Kidney (tissue), 14 donors: ENCODE data around the gene MYO15B. TPM values are rescaled to one million over a fixed set of nuclear protein-coding genes. Genes with fewer than 3 reads are reported as not detected.
A peak's percentile ranks its signal among the peaks of the same experiment; 100 is the strongest.

Experiments used
- DNase-seq, 5 donors: peaks; one replicate each; pipeline ENCODE4 v3.0.0-alpha.2; 2013 to 2020
- FAIRE-seq: peaks from 2 replicates; lab custom pipeline; 2012; peaks lifted over from hg19 to GRCh38; lab: Jason Lieb, UNC
- H3K27ac ChIP-seq, 2 donors: one replicate each; pipeline ENCODE4 v1.7.0; 2013; ENCODE audit warnings: low read depth in 2 of 2, low read length in 2 of 2, inconsistent platforms in 1 of 2
- H3K27me3 ChIP-seq: one replicate; pipeline ENCODE4 v1.7.1; 2013; ENCODE audit warnings: low read length, inconsistent platforms; ENCODE audit not compliant: control insufficient read depth, insufficient read depth
- H3K36me3 ChIP-seq, 3 donors: one replicate each; pipeline versions ENCODE4 v1.7.0 to v1.7.1; 2013; ENCODE audit warnings: low read length in 3 of 3, control low read depth in 1 of 3, inconsistent platforms in 1 of 3; ENCODE audit not compliant: insufficient read depth in 3 of 3, control insufficient read depth in 2 of 3
- H3K4me1 ChIP-seq, 3 donors: one replicate each; pipeline versions ENCODE4 v1.7.0 to v1.7.1; 2013; ENCODE audit warnings: low read length in 3 of 3, inconsistent platforms in 1 of 3, low read depth in 1 of 3; ENCODE audit not compliant: control insufficient read depth in 2 of 3, insufficient read depth in 2 of 3
- H3K4me3 ChIP-seq, 3 donors: one replicate each; pipeline versions ENCODE4 v1.7.0 to v1.8.1; 2013; ENCODE audit warnings: low read length in 3 of 3, control low read depth in 1 of 3, inconsistent platforms in 1 of 3
- H3K9ac ChIP-seq, 3 donors: one replicate each; pipeline versions ENCODE4 v1.7.0 to v1.7.1; 2013; ENCODE audit warnings: low read length in 3 of 3, control low read depth in 1 of 3, inconsistent platforms in 1 of 3
- H3K9me3 ChIP-seq, 3 donors: one replicate each; pipeline versions ENCODE4 v1.7.0 to v1.7.1; 2013; ENCODE audit warnings: low read length in 3 of 3, control low read depth in 1 of 3, inconsistent platforms in 1 of 3; ENCODE audit not compliant: control insufficient read depth in 2 of 3, insufficient read depth in 1 of 3
- intact Hi-C: fragments of 100-400 bp; cut with DNase I; formaldehyde crosslinking; loops from one replicate; pipeline ENCODE4 v1.11.1; 2022
- polyA plus RNA-seq: library from polyadenylated mRNA; stranded (reverse); fragments of 350-450 nt; fragmentation: Illumina TruSeq; extraction: RNeasy Lipid Tissue Mini Kit (QIAGEN cat#74804); gene quantifications from one replicate; pipeline ENCODE4 v1.2.3, GENCODE V29; 2014; ENCODE audit warnings: low read depth, low replicate concordance; ENCODE audit not compliant: insufficient read depth
- total RNA-seq: library from RNA; stranded (reverse); fragmentation: NEBNext Ultra II Directional; extraction: Animal tissue kit (Norgen Biotek cat#: 25700); gene quantifications from one replicate; pipeline ENCODE4 v1.2.1, GENCODE V29; 2021
- TF ChIP-seq, protein P1 (sequence below): IDR thresholded peaks from 3 replicates; pipeline ENCODE4 v1.5.1; 2012; ENCODE audit warnings: mild to moderate bottlenecking, moderate library complexity, borderline replicate concordance; ENCODE audit not compliant: insufficient read depth; ENCODE audit errors: extremely low read depth
- donor health status: control.
- donor health status: control.
- donor health status: control.
- donor health status: control.
- donor health status: control.
- donor health status: DM: yes; HTN: yes; CAD: no.
- donor health status: Normal renal cell carcinoma (clear cell type).

Gene MYO15B
- total and polyA plus RNA-seq, 2 donors from 2014 or later: 139 to 286 TPM

DNA sequence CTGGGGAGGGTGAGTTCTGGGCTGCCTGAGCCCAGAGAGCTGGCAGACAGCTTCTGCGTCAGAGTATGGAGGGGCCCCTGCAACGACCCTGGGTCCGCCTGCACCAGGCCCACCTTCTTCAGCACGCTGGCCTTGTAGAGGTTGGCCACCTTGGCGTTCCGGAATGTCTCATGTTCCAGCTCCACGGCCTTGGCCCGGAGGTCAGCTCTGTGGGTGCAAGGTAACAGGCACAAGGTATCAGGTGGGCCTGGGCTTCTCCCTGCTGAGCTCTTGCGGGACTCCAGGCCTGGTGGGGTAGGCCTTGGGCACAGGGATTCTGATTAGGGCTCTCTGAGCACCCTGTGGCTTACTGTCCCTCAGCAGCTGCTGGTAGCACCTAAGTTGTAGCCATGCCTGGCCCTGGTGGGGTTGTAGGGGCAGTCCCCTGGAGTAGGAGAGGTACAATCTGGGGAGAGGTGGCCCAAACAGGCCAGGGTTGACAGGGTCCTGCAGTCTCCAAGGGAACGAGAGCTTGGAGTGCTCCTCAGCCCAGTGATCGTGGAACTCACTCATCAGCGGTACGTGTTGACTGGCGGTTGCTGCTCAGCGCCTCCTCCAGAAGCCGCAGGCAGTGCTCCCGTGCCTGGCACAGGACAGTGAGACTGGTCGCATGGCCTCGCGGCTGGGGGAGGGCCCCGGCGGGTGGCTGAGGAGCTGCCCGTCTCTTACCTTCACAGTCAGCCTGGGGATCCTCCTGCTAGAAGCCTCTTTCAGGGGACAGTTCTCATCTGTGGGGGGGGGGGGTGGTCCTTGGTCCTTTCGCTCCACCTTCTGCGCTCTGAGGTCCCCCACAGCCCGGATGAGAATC is 42.7 kb downstream of the MYO15B start:
- DNase-seq: peak in 1 of 5 donors; percentile 60
- Histone ChIP-seq H3K4me3 (no peak overlapping the region), H3K27ac (no peak overlapping the region), H3K9ac (no peak overlapping the region), H3K36me3 (peaks cover 2 to 16% (median 2%) of the 10 kb centered on the region in 3 donors), H3K27me3 (no peaks in the 10 kb centered on the region), H3K4me1 (peaks cover 0 to 16% (median 8%) of the 10 kb centered on the region in 3 donors), H3K9me3 (no peaks in the 10 kb centered on the region)
- intact Hi-C loops: no loop called here
- TF ChIP-seq, protein P1, sequence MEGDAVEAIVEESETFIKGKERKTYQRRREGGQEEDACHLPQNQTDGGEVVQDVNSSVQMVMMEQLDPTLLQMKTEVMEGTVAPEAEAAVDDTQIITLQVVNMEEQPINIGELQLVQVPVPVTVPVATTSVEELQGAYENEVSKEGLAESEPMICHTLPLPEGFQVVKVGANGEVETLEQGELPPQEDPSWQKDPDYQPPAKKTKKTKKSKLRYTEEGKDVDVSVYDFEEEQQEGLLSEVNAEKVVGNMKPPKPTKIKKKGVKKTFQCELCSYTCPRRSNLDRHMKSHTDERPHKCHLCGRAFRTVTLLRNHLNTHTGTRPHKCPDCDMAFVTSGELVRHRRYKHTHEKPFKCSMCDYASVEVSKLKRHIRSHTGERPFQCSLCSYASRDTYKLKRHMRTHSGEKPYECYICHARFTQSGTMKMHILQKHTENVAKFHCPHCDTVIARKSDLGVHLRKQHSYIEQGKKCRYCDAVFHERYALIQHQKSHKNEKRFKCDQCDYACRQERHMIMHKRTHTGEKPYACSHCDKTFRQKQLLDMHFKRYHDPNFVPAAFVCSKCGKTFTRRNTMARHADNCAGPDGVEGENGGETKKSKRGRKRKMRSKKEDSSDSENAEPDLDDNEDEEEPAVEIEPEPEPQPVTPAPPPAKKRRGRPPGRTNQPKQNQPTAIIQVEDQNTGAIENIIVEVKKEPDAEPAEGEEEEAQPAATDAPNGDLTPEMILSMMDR: no peak
- FAIRE-seq: no peak

DNA sequence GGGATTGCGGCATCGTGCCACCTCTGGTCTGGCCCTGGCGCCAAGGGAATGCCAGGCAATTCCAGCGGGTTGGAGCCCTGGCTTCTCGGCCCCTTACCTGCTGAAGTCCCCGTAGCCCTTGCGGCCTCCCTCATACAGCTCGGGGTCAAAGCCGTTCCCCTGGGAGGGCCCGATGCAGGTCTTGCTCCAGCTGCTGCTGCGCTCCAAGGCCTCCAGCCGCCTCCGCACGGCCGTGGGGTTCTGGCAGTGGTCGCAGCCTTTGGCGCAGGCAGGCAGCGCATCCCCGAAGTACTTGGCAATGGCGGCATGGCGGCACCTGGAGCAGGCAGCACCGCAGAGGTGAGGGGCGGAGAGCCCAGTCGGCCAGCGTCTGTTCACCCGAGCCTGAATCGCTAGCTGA is 43.8 kb downstream of the MYO15B start:
- DNase-seq: peak in 1 of 5 donors; percentile 78
- intact Hi-C loops: no loop called here
- Histone ChIP-seq H3K4me3 (no peak overlapping the region), H3K4me1 (peaks cover 0 to 19% (median 8%) of the 10 kb centered on the region in 3 donors), H3K27me3 (no peaks in the 10 kb centered on the region), H3K9ac (no peak overlapping the region), H3K9me3 (no peaks in the 10 kb centered on the region), H3K27ac (no peak overlapping the region), H3K36me3 (peaks cover 0 to 8% (median 2%) of the 10 kb centered on the region in 3 donors)
- TF ChIP-seq, protein P1: no peak
- FAIRE-seq: no peak

DNA sequence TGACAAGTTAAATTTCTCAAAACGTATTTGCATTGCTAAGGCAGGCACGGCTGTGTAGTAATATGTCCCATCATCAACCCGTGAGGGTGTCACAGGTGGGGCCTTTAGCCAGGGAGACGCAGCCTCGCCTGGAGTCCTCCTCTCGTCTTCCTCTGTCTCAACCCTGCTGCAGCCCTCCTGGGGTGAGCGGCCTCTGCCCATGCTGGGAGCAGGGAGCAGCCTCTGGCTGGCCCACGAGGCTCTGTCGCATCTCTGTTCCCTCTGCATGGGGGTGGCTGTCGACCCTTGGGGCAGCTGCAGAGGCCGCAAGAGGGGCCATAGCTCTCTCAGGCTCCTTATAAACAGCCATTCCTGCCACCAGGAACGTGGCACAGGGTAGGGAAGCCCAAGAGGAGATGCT is 44.8 kb downstream of the MYO15B start:
- H3K27ac ChIP-seq: no peak overlapping the region
- H3K9me3 ChIP-seq: no peaks in the 10 kb centered on the region
- FAIRE-seq (no peak), DNase-seq (peak in 1 of 5 donors; percentile 81)
- no peak overlapping the region for H3K4me3 ChIP-seq
- intact Hi-C loops: no loop called here
- H3K9ac ChIP-seq: no peak overlapping the region
- no peaks in the 10 kb centered on the region for H3K27me3 ChIP-seq
- TF ChIP-seq, protein P1: no peak
- H3K4me1 ChIP-seq: peaks cover 0 to 23% (median 8%) of the 10 kb centered on the region in 3 donors
- H3K36me3 ChIP-seq: peaks cover 0 to 2% (median 0%) of the 10 kb centered on the region in 3 donors
